Right cardiac atrium (tissue), 5 donors: ENCODE measurements around the gene ITGAE. TPM values are rescaled to one million over a fixed set of nuclear protein-coding genes. Genes with fewer than 3 reads are reported as not detected.
"Not testable (repeated sequence)": the region's sequence is repeated elsewhere in the genome, so short reads cannot be mapped to it uniquely, and the experiment has no call there.

Source experiments
- ATAC-seq, 2 donors: fragments of 200-7000 bp; cut with Tn5 transposase; one replicate each; pipeline versions ENCODE4 v1.8.0 to v1.9.1; 2020; ENCODE audit warnings: moderate library complexity in 2 of 2, mild to moderate bottlenecking in 1 of 2
- DNase-seq, 3 donors: peaks; one replicate each; pipeline ENCODE4 v3.0.0-alpha.2; 2020
- H3K27ac ChIP-seq: one replicate; pipeline ENCODE4 v1.5.1; 2013; ENCODE audit warnings: mild to moderate bottlenecking, low read length, control low read depth, moderate library complexity
- H3K27me3 ChIP-seq: one replicate; pipeline ENCODE4 v1.6.1; 2013; ENCODE audit not compliant: control insufficient read depth, insufficient read depth
- H3K4me1 ChIP-seq: one replicate; pipeline ENCODE4 v1.6.1; 2013; ENCODE audit warnings: low read length; ENCODE audit not compliant: control insufficient read depth, insufficient read depth
- H3K4me3 ChIP-seq: one replicate; pipeline ENCODE4 v1.5.1; 2013; ENCODE audit warnings: low read length, control low read depth
- H3K9me3 ChIP-seq: one replicate; pipeline ENCODE4 v1.6.1; 2013; ENCODE audit warnings: low read length; ENCODE audit not compliant: control insufficient read depth
- WGBS: extraction: QIAGEN DNeasy Blood & Tissue Kit; methylation state at CpG from one replicate; pipeline ENCODE4 v1.1.7; 2013; 5-methylcytosine and 5-hydroxymethylcytosine counted together
- intact Hi-C, 4 donors: fragments of 100-400 bp; cut with DNase I; formaldehyde crosslinking; loops; one replicate each; pipeline versions ENCODE4 v1.11.0 to v1.14.0; 2022 to 2023
- long read RNA-seq, 4 donors: library from polyadenylated mRNA; unstranded; transcript quantifications; one replicate each; pipeline ENCODE4 v2.0.0, GENCODE V29; 2020 to 2021
- polyA plus RNA-seq: library from polyadenylated mRNA; stranded (reverse); fragments of 200-250 nt; gene quantifications from one replicate; pipeline ENCODE4 v1.2.3, GENCODE V29; 2013
- total RNA-seq, 4 donors: library from RNA; stranded (reverse); fragmentation: NEBNext Ultra II Directional; extraction: Animal tissue kit (Norgen Biotek cat#: 25700); gene quantifications; one replicate each; pipeline ENCODE4 v1.2.1, GENCODE V29; 2021
- donor health status: healthy with polysubstance abuse.
- donor health status: DM: no; HTN: yes; CAD: no.
- donor health status: DM: no; HTN: no; CAD: no.
- donor health status: DM: no; HTN: yes; CAD: no; lungs with severe emphysema.
- donor health status: DM: yes; HTN: yes; CAD: no.

ITGAE gene, protein sequence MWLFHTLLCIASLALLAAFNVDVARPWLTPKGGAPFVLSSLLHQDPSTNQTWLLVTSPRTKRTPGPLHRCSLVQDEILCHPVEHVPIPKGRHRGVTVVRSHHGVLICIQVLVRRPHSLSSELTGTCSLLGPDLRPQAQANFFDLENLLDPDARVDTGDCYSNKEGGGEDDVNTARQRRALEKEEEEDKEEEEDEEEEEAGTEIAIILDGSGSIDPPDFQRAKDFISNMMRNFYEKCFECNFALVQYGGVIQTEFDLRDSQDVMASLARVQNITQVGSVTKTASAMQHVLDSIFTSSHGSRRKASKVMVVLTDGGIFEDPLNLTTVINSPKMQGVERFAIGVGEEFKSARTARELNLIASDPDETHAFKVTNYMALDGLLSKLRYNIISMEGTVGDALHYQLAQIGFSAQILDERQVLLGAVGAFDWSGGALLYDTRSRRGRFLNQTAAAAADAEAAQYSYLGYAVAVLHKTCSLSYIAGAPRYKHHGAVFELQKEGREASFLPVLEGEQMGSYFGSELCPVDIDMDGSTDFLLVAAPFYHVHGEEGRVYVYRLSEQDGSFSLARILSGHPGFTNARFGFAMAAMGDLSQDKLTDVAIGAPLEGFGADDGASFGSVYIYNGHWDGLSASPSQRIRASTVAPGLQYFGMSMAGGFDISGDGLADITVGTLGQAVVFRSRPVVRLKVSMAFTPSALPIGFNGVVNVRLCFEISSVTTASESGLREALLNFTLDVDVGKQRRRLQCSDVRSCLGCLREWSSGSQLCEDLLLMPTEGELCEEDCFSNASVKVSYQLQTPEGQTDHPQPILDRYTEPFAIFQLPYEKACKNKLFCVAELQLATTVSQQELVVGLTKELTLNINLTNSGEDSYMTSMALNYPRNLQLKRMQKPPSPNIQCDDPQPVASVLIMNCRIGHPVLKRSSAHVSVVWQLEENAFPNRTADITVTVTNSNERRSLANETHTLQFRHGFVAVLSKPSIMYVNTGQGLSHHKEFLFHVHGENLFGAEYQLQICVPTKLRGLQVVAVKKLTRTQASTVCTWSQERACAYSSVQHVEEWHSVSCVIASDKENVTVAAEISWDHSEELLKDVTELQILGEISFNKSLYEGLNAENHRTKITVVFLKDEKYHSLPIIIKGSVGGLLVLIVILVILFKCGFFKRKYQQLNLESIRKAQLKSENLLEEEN
- total RNA-seq (10 to 100 TPM; 21.9 to 25.7 (median 23.1) TPM), polyA plus RNA-seq (39.4 TPM)
- long read RNA-seq, donor 1, transcript ITGAE-207 (4 exons, 672 nt), result major isoform, 13 of 15 reads
- long read RNA-seq, donor 1, partial matches to known transcripts, result 0 of 15 reads
- long read RNA-seq, donor 1, other reads (novel, unspliced or antisense), result 0 of 15 reads
- long read RNA-seq, donor 2, transcript ITGAE-207 (4 exons, 672 nt), result major isoform, 18 of 20 reads
- long read RNA-seq, donor 2, partial matches to known transcripts, result 0 of 20 reads
- long read RNA-seq, donor 2, other reads (novel, unspliced or antisense), result 0 of 20 reads
- long read RNA-seq, donor 3, transcript ITGAE-207 (4 exons, 672 nt), result major isoform, 16 of 20 reads
- long read RNA-seq, donor 3, partial matches to known transcripts, result 0 of 20 reads
- long read RNA-seq, donor 3, other reads (novel, unspliced or antisense), result 4 of 20 reads
- long read RNA-seq, donor 4, transcript ITGAE-207 (4 exons, 672 nt), result major isoform, 17 of 18 reads
- long read RNA-seq, donor 4, partial matches to known transcripts, result 1 of 18 reads
- long read RNA-seq, donor 4, other reads (novel, unspliced or antisense), result 0 of 18 reads

DNA sequence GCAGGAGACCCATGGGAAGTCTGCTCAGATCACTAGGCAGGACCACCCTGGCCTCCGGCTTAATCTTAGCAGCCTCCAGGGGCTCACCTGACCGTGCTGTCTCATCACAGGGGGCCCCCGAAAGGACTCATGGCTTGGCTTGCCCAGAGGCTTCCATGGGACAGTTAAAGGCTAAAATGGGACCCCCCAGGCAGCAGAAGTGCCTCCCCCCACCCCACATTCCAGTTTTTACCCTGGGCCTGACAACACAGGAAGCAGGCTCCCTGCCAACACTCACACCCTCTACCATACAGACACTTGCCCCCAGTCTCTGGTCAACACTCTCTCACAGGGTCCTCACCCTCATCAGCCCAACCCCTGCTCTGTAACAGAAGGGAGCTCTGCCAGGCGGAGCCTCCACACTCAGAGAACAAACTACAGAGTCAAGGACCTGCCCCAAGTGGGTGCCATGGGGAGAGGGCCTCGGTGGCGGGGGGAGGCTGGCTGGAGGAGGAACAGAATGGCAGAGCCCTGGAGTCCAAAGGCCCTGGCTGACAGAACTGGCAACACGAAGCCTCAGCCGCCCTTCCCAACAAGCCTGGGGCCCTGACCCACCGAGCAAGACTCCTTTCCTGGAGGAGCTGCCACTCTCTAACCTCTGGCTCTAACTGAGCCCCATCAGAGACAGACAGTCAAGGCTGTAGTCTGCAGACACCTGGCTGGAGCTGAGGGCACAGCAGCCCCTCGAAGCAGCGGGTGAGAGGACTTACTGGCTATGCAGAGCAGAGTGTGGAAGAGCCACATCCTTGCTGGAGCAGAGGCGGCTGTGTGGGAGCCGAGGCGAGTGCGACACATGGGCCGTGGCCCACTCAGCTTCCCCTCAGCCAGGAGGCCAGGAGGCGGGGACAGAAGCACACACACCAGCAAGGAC, at the start of gene ITGAE:
ITGAE (minus strand) TSS at position 827 of the 910 bp plus-strand sequence; CDS start at position 783, 44 bp downstream.
- Histone ChIP-seq H3K4me3 (no peak within 1 kb of the TSS), H3K27me3 (no peaks in the 10 kb centered on the region), H3K9me3 (no peaks in the 10 kb centered on the region), H3K4me1 (no peaks in the 10 kb centered on the region), H3K27ac (no peak within 1 kb of the TSS)
- WGBS, result 56% methylated on average over 17 of the region's 17 CpGs
- ATAC-seq, result no peak
- intact Hi-C loops, result no loop called here
- no peak for DNase-seq

DNA sequence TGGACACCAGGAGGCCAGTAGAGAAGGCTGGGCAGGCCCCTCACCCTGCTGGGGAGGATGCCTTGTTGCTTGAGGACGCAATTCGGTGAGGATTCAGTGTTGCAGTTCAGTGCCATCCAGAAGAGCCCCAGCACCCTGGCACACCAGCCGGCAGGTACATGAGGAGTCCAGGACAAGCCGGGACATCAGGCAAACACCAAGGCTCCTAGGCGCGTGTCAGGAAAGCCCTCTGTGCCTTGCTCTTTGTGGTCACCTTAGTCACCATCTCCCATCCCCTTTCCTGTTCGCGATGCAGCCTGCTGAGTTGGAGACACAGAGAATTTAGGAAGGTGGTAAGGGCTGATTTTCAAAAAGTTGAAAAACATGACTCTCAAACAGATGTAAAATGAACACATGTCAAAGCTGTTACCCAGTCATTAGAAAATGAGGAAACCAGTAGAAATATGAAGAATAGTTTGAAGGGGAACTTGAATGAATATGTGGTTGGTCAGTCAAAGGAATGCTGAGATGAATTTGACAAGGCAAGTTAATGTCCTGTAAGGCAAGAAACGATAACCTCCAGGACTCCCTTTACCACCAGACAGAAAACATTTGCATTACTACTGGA, 47.3 kb upstream of the ITGAE start:
- H3K27me3 ChIP-seq, result no peaks in the 10 kb centered on the region
- no peak overlapping the region for H3K4me3 ChIP-seq
- WGBS, result 77% methylated on average over 9 of the region's 9 CpGs
- DNase-seq (peak in 2 of 3 donors; percentile 10 to 34), ATAC-seq (no peak)
- no peaks in the 10 kb centered on the region for H3K9me3 ChIP-seq
- intact Hi-C loops, result no loop called here
- H3K27ac ChIP-seq, result no peak overlapping the region
- H3K4me1 ChIP-seq, result no peaks in the 10 kb centered on the region

DNA sequence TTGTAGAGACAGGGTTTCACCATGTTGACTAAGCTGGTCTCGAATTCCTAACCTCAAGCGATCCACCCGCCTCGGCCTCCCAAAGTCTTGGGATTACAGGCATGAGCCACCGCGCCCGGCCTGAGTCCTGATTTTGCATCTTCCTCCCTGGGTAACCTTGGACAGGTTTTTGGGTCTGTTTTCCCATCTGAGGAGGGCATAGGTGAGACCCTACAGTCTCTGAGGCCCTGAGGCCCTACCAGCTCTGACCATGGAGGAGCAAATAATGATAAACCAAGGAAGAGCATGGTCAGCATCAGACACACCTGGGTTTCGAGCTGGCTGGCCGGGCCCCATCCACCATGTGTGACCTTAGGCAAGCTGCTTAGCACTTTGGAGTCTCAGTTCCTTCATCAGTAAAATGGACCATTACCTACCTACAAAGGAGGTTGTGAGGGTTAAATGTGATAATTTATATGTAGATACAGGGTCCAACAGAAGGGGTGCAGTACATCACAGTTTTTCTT, 46.2 kb upstream of the ITGAE start:
- peak in 2 of 3 donors; percentile 39 to 46 for DNase-seq
- Histone ChIP-seq H3K27me3 (no peaks in the 10 kb centered on the region), H3K4me1 (no peaks in the 10 kb centered on the region), H3K4me3 (no peak overlapping the region), H3K27ac (no peak overlapping the region), H3K9me3 (no peaks in the 10 kb centered on the region)
- WGBS, result 93% methylated on average over 9 of the region's 9 CpGs
- no peak for ATAC-seq
- intact Hi-C loops, result no loop called here

DNA sequence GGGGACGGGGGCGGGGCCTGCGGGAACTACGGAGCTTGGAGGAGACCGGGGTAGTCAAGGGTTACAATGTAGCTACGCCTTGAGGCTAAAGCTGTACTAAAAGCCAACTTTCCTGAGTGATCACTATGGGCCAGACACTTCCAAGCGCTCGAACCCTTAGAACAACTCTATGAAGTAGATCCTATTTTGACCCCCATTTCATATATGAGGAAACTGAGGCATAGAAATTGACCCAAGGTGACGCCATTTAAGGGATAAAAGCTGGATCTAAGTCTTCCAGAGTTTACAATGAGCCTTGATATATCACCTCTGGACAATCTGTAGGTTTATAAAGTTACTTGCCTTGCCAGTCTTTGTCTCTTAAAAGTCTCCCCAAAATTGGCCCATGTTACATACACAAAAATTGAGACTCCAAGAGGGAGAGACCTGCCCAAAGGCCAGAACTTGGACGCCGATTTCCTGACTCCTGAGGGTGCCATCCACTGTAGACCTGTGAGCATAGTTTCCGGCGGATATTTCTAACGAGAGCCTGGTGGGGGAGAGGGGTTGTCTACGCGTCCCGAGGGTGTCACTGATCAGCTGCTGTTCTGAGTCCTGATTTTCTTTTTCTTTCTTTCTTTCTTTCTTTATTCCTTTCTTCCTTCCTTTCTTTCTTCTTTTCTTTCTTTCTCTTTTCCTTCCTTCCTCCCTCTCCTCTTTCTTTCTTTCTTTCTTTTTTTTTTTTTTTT, 45.6 kb upstream of the ITGAE start:
- WGBS, result 46% methylated on average over 17 of the region's 17 CpGs
- no peak overlapping the region for H3K4me3 ChIP-seq

DNA sequence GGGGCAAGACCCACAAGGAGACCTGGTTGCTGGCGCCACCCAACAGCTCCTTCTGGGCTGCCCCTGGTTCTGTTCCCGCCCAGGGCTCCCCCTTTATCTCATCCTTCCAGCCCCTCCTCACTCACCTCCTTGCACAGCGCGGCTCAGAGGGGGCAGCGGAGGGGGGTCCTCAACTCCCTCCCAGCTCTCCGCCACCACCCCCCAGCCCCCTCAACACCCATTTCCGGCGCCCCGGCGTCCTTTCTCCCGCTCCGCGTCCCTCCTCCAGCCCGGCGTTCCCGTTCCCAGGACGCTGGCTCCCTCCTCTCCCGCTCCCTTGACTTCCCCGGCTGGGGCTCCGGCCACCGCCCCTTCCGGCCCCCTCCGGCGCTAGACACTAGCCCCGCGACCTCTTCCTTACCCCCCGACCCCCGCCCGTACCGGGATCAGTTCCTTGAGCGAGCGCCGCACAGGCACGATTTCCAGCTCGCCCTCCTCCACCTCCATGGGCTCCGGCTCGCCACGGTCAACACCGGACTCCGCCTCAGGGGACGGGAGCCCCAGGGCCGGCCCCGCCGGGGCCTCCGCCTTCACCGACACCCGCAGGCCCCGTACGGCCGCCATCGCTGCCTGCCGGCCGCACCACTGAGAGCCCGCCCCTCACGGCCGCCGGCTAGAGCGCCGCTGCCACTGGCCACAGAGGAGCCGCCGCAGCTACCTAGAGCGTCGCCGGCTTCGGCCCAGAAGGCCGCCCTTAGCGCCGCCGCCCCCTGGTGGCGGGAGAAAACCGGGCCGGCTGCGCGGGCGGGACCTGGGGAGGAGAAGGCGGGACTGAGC, 44.8 kb upstream of the ITGAE start, which contains the start of gene NCBP3:
NCBP3 (minus strand) TSS at position 626 of the 816 bp plus-strand sequence; CDS start at position 603, 23 bp downstream.
- peak; percentile 97 for ATAC-seq
- Histone ChIP-seq H3K27me3 (no peaks in the 10 kb centered on the region), H3K27ac (peak within 1 kb of the TSS; percentile 86), H3K4me1 (no peaks in the 10 kb centered on the region), H3K9me3 (no peaks in the 10 kb centered on the region), H3K4me3 (peak within 1 kb of the TSS; percentile 89)
- under 1% methylated on average over 76 of the region's 76 CpGs for WGBS
- DNase-seq, result peak; percentile 92 to 96 (median 96)
- intact Hi-C loops, result no loop called here

More for the DNA sequence above, 45.6 kb upstream of the ITGAE start:
- intact Hi-C loops, result no loop called here
- no peak for ATAC-seq
- Histone ChIP-seq H3K9me3 (no peaks in the 10 kb centered on the region), H3K4me1 (no peaks in the 10 kb centered on the region), H3K27me3 (no peaks in the 10 kb centered on the region), H3K27ac (no peak overlapping the region)
- DNase-seq, result peak in 1 of 3 donors; percentile 41

DNA sequence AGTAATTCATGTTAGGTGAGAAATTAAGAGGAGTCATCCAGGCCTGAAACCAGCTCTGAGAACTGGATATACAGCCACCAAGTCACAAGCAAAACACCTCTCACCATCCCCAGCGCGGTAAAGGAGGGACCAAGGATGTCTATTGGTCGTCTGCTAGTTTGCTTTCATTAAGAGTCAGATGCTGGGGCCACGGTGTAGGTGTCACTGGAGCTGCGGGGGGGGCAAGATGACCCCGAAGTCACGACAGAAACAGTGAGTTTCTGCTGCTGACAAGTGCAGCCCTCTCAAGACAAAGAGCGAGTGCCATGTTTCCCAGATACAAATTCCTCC, 44.3 kb upstream of the ITGAE start:
- intact Hi-C loops, result no loop called here
- ATAC-seq, result peak in 1 of 2 donors; percentile 4

DNA sequence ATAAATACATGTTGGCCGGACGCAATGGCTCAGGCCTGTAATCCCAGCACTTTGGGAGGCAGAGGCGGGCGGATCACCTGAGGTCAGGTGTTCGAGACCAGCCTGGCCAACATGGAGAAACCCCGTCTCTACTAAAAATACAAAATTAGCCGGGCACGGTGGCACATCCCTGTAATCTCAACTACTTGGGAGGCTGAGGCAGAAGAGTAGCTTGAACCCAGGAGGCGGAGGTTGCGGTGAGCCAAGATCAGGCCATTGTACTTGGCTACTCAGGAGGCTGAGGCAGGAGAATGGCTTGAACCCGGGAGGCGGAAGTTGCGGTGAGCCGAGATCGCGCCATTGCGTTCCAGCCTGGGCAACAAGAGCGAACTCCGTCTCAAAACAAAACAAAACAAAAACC, 43.6 kb upstream of the ITGAE start:
- WGBS, result 92% methylated on average over 19 of the region's 19 CpGs
- H3K4me3 ChIP-seq, H3K4me1 ChIP-seq, ATAC-seq, H3K27ac ChIP-seq, H3K27me3 ChIP-seq, H3K9me3 ChIP-seq, intact Hi-C loops: not testable (repeated sequence)
- DNase-seq, result peak in 1 of 3 donors; percentile 39

More for the DNA sequence above, 44.3 kb upstream of the ITGAE start:
- Histone ChIP-seq H3K4me3 (peak overlapping the region; percentile 89), H3K4me1 (no peaks in the 10 kb centered on the region), H3K27ac (peak overlapping the region; percentile 86), H3K9me3 (no peaks in the 10 kb centered on the region), H3K27me3 (no peaks in the 10 kb centered on the region)
- no peak for DNase-seq
- WGBS, result 1% methylated on average over 8 of the region's 8 CpGs

DNA sequence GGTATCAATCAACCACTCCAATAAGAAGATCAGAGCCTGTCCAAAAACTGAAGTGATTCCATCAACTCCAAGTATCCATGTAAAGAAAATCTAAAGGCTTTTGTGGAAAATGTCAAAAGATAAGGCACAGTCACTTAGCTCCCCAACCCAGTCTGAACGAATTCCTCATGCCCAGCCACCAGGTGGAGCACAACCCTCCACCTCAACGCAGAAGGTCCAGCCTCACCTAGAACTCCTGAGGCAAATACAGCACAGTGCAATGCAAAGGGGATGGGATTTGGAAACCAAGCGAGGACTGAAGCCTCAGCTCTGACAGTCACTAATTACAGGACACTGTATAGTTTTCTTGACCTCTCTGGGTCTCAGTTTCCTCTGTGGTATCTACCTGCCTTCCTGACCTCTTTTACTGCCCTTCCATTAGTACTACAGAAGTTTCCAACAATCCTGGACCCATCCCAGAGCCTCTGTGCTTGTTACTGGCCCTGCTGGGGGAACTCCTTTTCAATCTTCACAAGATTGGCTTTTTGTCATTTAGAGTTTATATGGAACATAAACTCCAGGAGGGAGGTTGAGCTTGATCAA, 43.0 kb upstream of the ITGAE start:
- H3K27ac ChIP-seq, result no peak overlapping the region
- 38% methylated on average over 3 of the region's 3 CpGs for WGBS
- intact Hi-C loops, result no loop called here
- H3K4me1 ChIP-seq, result no peaks in the 10 kb centered on the region
- H3K4me3 ChIP-seq, result no peak overlapping the region
- no peak for ATAC-seq
- DNase-seq, result peak in 1 of 3 donors; percentile 53
- no peaks in the 10 kb centered on the region for H3K27me3 ChIP-seq
- H3K9me3 ChIP-seq, result no peaks in the 10 kb centered on the region
